ENCODE measurements around the gene PPEF2. TPM values are rescaled to one million over a fixed set of nuclear protein-coding genes. Genes with fewer than 3 reads are reported as not detected.

The PPEF2 gene
- total RNA-seq, 1 experiment from 2014 or later, result not detected

DNA sequence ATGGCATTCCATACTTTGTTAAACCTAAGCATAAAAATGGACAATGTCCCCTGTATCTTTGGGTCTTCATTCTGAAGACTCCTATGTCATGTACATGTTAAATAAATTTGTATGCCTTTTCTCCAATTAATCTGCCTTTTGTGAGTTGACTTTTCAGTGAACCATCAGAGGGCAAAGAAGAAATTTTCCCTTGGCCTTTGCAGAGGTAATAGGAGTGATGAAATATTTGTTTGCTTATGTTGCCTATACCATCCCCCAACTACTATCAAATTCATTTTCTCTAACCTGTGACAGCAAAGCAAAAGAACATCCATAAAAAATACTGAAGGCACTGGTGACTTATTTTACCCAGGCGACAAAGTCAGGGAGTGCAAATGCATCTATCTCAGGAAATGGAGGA lies 20.3 kb upstream of the PPEF2 start:
- H2BK12ac ChIP-seq (ENCODE audit: insufficient read length, low read depth, low read length), result no peak overlapping the region
- no peak overlapping the region for H4K91ac ChIP-seq (ENCODE audit: insufficient read length, low read depth, low read length)
- no peaks in the 10 kb centered on the region for H3K9me3 ChIP-seq (ENCODE audit: control insufficient read depth, low read depth, low read length)
- no peak overlapping the region for H3K4ac ChIP-seq (ENCODE audit: low read depth, low read length)
- no peak overlapping the region for H3K14ac ChIP-seq (ENCODE audit: insufficient read depth, low read length)
- WGBS (ENCODE audit: extremely low coverage, insufficient read length, low lambda C conversion rate), result no CpG with 5 or more reads among the region's 1 CpG
- H3K4me1 ChIP-seq (ENCODE audit: insufficient read depth, low read length), result peaks cover 8% of the 10 kb centered on the region
- H3K23me2 ChIP-seq (ENCODE audit: insufficient read length, low read depth, low read length, poor library complexity, severe bottlenecking), result no peaks in the 10 kb centered on the region
- no peaks in the 10 kb centered on the region for H3K27me3 ChIP-seq (ENCODE audit: insufficient read depth, low read length)
- H3K79me1 ChIP-seq (ENCODE audit: insufficient read depth, low read depth, low read length, poor library complexity, severe bottlenecking), result no peaks in the 10 kb centered on the region
- H3K9ac ChIP-seq (ENCODE audit: extremely low read depth, insufficient read length, low read length), result no peak overlapping the region
- no peak overlapping the region for H3K4me2 ChIP-seq (ENCODE audit: insufficient read depth, insufficient read length, low read length)
- Mint-ChIP-seq H3K9me3 (no peaks in the 10 kb centered on the region), H3K4me3 (no peak overlapping the region), H3K27ac (no peak overlapping the region), H3K27me3 (ENCODE audit: low read depth) (no peaks in the 10 kb centered on the region), H3K36me3 (ENCODE audit: insufficient read depth in 1 of 3, low read depth in 3 of 3) (peaks cover 0 to 13% (median 3%) of the 10 kb centered on the region in 3 experiments; a peak in 4 of 7 replicates), H3K4me1 (peaks cover 22 to 23% of the 10 kb centered on the region in 2 experiments)
- no peak overlapping the region for H3K27ac ChIP-seq (ENCODE audit: insufficient read length, low read depth, low read length)
- H4K20me1 ChIP-seq (ENCODE audit: control insufficient read depth, insufficient read depth, insufficient read length), result no peaks in the 10 kb centered on the region
- no peak overlapping the region for H2AK5ac ChIP-seq (ENCODE audit: insufficient read length, low read length)
- DNase-seq, result no peak
- H4K5ac ChIP-seq (ENCODE audit: insufficient read length, low read depth, low read length), result no peak overlapping the region
- no peak overlapping the region for H2BK5ac ChIP-seq (ENCODE audit: insufficient read length, low read length)
- TF ChIP-seq, protein P1, sequence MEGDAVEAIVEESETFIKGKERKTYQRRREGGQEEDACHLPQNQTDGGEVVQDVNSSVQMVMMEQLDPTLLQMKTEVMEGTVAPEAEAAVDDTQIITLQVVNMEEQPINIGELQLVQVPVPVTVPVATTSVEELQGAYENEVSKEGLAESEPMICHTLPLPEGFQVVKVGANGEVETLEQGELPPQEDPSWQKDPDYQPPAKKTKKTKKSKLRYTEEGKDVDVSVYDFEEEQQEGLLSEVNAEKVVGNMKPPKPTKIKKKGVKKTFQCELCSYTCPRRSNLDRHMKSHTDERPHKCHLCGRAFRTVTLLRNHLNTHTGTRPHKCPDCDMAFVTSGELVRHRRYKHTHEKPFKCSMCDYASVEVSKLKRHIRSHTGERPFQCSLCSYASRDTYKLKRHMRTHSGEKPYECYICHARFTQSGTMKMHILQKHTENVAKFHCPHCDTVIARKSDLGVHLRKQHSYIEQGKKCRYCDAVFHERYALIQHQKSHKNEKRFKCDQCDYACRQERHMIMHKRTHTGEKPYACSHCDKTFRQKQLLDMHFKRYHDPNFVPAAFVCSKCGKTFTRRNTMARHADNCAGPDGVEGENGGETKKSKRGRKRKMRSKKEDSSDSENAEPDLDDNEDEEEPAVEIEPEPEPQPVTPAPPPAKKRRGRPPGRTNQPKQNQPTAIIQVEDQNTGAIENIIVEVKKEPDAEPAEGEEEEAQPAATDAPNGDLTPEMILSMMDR (conservative IDR thresholded peaks at IDR 0.05), result no peak
- H2BK120ac ChIP-seq (ENCODE audit: low read depth, low read length, poor library complexity, severe bottlenecking), result no peak overlapping the region
- no peak overlapping the region for H3T11ph ChIP-seq (ENCODE audit: low read length)
- no peak overlapping the region for H3K56ac ChIP-seq (ENCODE audit: insufficient read length, low read depth, low read length)
- no peak overlapping the region for H3K23ac ChIP-seq (ENCODE audit: insufficient read length, low read depth, low read length)
- H4K8ac ChIP-seq (replicated peaks; ENCODE audit: insufficient read length, low read depth, low read length), result no peak overlapping the region
- H3K79me2 ChIP-seq (ENCODE audit: insufficient read depth, low read length), result no peaks in the 10 kb centered on the region
- H2BK20ac ChIP-seq (ENCODE audit: low read depth, low read length, poor library complexity, severe bottlenecking), result no peak overlapping the region
- no peak overlapping the region for H3K18ac ChIP-seq (ENCODE audit: insufficient read length, low read depth, low read length)
- no peak overlapping the region for H2AFZ ChIP-seq (ENCODE audit: low read length)
- no peak overlapping the region for H2BK15ac ChIP-seq (ENCODE audit: low read depth, low read length)

Measured in H9 (cell line).